ENCODE measurements around the gene CCDC77. TPM values are rescaled to one million over a fixed set of nuclear protein-coding genes. Genes with fewer than 3 reads are reported as not detected.

CCDC77 gene
- total RNA-seq, 5 donors from 2014 or later (not counting 1 experiment from before 2014, with no cell fraction given) = 9.7 to 14.6 (median 10.3) TPM

- Mint-ChIP-seq H3K27ac (no peak overlapping the region), H3K27me3 (no peaks in the 10 kb centered on the region), H3K4me3 (peak overlapping the region; percentile 47 to 96 (median 84)), H3K4me1 (peaks cover 53 to 62% (median 59%) of the 10 kb centered on the region in 3 donors), H3K36me3 (peaks cover 21% of the 10 kb centered on the region), H3K9me3 (no peaks in the 10 kb centered on the region)
- Histone ChIP-seq H3K4me1 (ENCODE audit: control insufficient read depth in 1 of 2, extremely low read depth in 1 of 2, insufficient read depth in 2 of 2, low read length in 2 of 2) (peaks cover 22 to 25% of the 10 kb centered on the region in 2 experiments), H3K9me3 (no peaks in the 10 kb centered on the region), H3K4me3 (ENCODE audit: control insufficient read depth in 1 of 2, extremely low read depth in 1 of 2, low read length in 1 of 2) (peak overlapping the region in 1 of 2 donors; percentile 0), H3K27ac (ENCODE audit: low read length) (peak overlapping the region; percentile 84), H3K27me3 (replicated peaks in 1 of 2; ENCODE audit: control insufficient read depth in 2 of 2, extremely low read depth in 1 of 2, insufficient read depth in 2 of 2, low read length in 1 of 2) (no peaks in the 10 kb centered on the region), H3K36me3 (ENCODE audit: control insufficient read depth in 2 of 2, extremely low read depth in 1 of 2, insufficient read depth in 1 of 2, low read length in 1 of 2) (peaks cover 6 to 33% of the 10 kb centered on the region in 2 donors)
- DNase-seq (no peak), ATAC-seq (replicated peaks in 1 of 4) (no peak)
- CTCF ChIA-PET = interaction anchor here in 1 of 2 donors (0.5 kb wide), 1 partner anchor 38 kb away, joined by 4 read pairs; no protein-coding TSS in a partner anchor
- no CpG with 5 or more reads among the region's 4 CpGs for WGBS (ENCODE audit: insufficient coverage)
- POLR2A ChIA-PET = no interaction called here
Observed at GRCh38 chr12:386651-387050, 14.8 kb upstream of the CCDC77 start.

GRCh38 chr12:388012-388411, 13.4 kb upstream of the CCDC77 start:
- Histone ChIP-seq H3K36me3 (ENCODE audit: control insufficient read depth in 2 of 2, extremely low read depth in 1 of 2, insufficient read depth in 1 of 2, low read length in 1 of 2) (peaks cover 1 to 21% of the 10 kb centered on the region in 2 donors), H3K4me1 (ENCODE audit: control insufficient read depth in 1 of 2, extremely low read depth in 1 of 2, insufficient read depth in 2 of 2, low read length in 2 of 2) (peaks cover 22 to 25% of the 10 kb centered on the region in 2 experiments), H3K27ac (ENCODE audit: low read length) (peak overlapping the region; percentile 84), H3K27me3 (replicated peaks in 1 of 2; ENCODE audit: control insufficient read depth in 2 of 2, extremely low read depth in 1 of 2, insufficient read depth in 2 of 2, low read length in 1 of 2) (no peaks in the 10 kb centered on the region), H3K4me3 (ENCODE audit: control insufficient read depth in 1 of 2, extremely low read depth in 1 of 2, low read length in 1 of 2) (peak overlapping the region; percentile 78 to 98), H3K9me3 (no peaks in the 10 kb centered on the region)
- POLR2A ChIA-PET = interaction anchor here in 1 of 2 donors (2.9 kb wide), 1 partner anchor 13 kb away, joined by 14 read pairs; the partner anchor contains the start of gene CCDC77
- peak overlapping the region; percentile 84 to 97 (median 96) for H3K4me3 Mint-ChIP-seq
- H3K27ac Mint-ChIP-seq = peak overlapping the region; percentile 98
- H3K9me3 Mint-ChIP-seq = no peaks in the 10 kb centered on the region
- peaks cover 53 to 62% (median 55%) of the 10 kb centered on the region in 3 donors for H3K4me1 Mint-ChIP-seq
- CTCF ChIA-PET = interaction anchor here in 1 of 2 donors (2.9 kb wide), 1 partner anchor 13 kb away, joined by 26 read pairs; the partner anchor contains the start of gene CCDC77
- H3K27me3 Mint-ChIP-seq = no peaks in the 10 kb centered on the region
- no peak for ATAC-seq (replicated peaks in 1 of 4)
- WGBS (ENCODE audit: insufficient coverage) = 0% methylated on average over 2 of the region's 2 CpGs
- H3K36me3 Mint-ChIP-seq = peaks cover 18% of the 10 kb centered on the region
- DNase-seq = no peak

- Histone ChIP-seq H3K9me3 (no peaks in the 10 kb centered on the region), H3K27me3 (replicated peaks in 1 of 2; ENCODE audit: control insufficient read depth in 2 of 2, extremely low read depth in 1 of 2, insufficient read depth in 2 of 2, low read length in 1 of 2) (no peaks in the 10 kb centered on the region), H3K4me1 (ENCODE audit: control insufficient read depth in 1 of 2, extremely low read depth in 1 of 2, insufficient read depth in 2 of 2, low read length in 2 of 2) (peaks cover 22 to 25% of the 10 kb centered on the region in 2 experiments), H3K27ac (ENCODE audit: low read length) (peak overlapping the region; percentile 84), H3K36me3 (ENCODE audit: control insufficient read depth in 2 of 2, extremely low read depth in 1 of 2, insufficient read depth in 1 of 2, low read length in 1 of 2) (peaks cover 0 to 15% of the 10 kb centered on the region in 2 donors), H3K4me3 (ENCODE audit: control insufficient read depth in 1 of 2, extremely low read depth in 1 of 2, low read length in 1 of 2) (peak overlapping the region; percentile 78 to 98)
- peaks cover 50 to 62% (median 54%) of the 10 kb centered on the region in 3 donors for H3K4me1 Mint-ChIP-seq
- H3K27me3 Mint-ChIP-seq = no peaks in the 10 kb centered on the region
- under 1% methylated on average over 15 of the region's 35 CpGs for WGBS (ENCODE audit: insufficient coverage)
- ChIA-PET CTCF (interaction anchor here (0.5 to 2.9 kb wide), 4 partner anchors 12 to 253 kb away, joined by 3 to 26 read pairs (median 4); partner anchors contain the start of gene CCDC77 (in 2 of the 2)), POLR2A (interaction anchor here (0.5 to 2.9 kb wide), 9 partner anchors 12 to 362 kb away, joined by 3 to 14 read pairs (median 5); partner anchors contain the start of gene CCDC77 (in 2 of the 2))
- H3K27ac Mint-ChIP-seq = peak overlapping the region; percentile 98
- H3K36me3 Mint-ChIP-seq = peaks cover 15% of the 10 kb centered on the region
- DNase-seq (peak in 33 of 35 experiments; percentile 30 to 73 (median 55)), ATAC-seq (replicated peaks in 1 of 4) (peak; percentile 54 to 62 (median 60))
- H3K4me3 Mint-ChIP-seq = peak overlapping the region; percentile 84 to 97 (median 96)
- no peaks in the 10 kb centered on the region for H3K9me3 Mint-ChIP-seq
Observed at GRCh38 chr12:388541-389141, 12.8 kb upstream of the CCDC77 start.

- no peaks in the 10 kb centered on the region for H3K27me3 Mint-ChIP-seq
- peaks cover 43 to 55% (median 48%) of the 10 kb centered on the region in 3 donors for H3K4me1 Mint-ChIP-seq
Observed at GRCh38 chr12:389142-390096, 12.0 kb upstream of the CCDC77 start, which contains the start of gene KDM5A. KDM5A (minus strand) TSS chr12:389320; CDS start chr12:389091, 229 bp downstream.

GRCh38 chr12:400828-401227, 616 bp upstream of the CCDC77 start:
- Mint-ChIP-seq H3K27ac (no peak overlapping the region), H3K36me3 (peaks cover 13% of the 10 kb centered on the region), H3K27me3 (no peaks in the 10 kb centered on the region), H3K4me3 (no peak overlapping the region), H3K9me3 (no peaks in the 10 kb centered on the region), H3K4me1 (peaks cover 0 to 5% (median 2%) of the 10 kb centered on the region in 3 donors)
- ChIA-PET CTCF (interaction anchor here (0.9 to 2.9 kb wide), 5 partner anchors 12 to 549 kb away, joined by 3 to 26 read pairs (median 3); partner anchors contain the start of genes KDM5A (in 2 of the 2) and RAD52 (in 1 of the 2)), POLR2A (interaction anchor here (0.5 to 1.9 kb wide), 5 partner anchors 12 to 1220 kb away, joined by 3 to 14 read pairs (median 5); partner anchors contain the start of gene KDM5A (in 2 of the 2))
- H3K9me3 ChIP-seq = no peaks in the 10 kb centered on the region
- DNase-seq (no peak), ATAC-seq (replicated peaks in 1 of 4) (no peak)
- WGBS (ENCODE audit: insufficient coverage) = 100% methylated on average over 1 of the region's 8 CpGs
- H3K27ac ChIP-seq (ENCODE audit: low read length) = peak overlapping the region; percentile 21
- peaks cover 5 to 10% of the 10 kb centered on the region in 2 experiments for H3K4me1 ChIP-seq (ENCODE audit: control insufficient read depth in 1 of 2, extremely low read depth in 1 of 2, insufficient read depth in 2 of 2, low read length in 2 of 2)
- peak overlapping the region; percentile 12 to 71 for H3K4me3 ChIP-seq (ENCODE audit: control insufficient read depth in 1 of 2, extremely low read depth in 1 of 2, low read length in 1 of 2)
- no peaks in the 10 kb centered on the region for H3K27me3 ChIP-seq (replicated peaks in 1 of 2; ENCODE audit: control insufficient read depth in 2 of 2, extremely low read depth in 1 of 2, insufficient read depth in 2 of 2, low read length in 1 of 2)
- H3K36me3 ChIP-seq (ENCODE audit: control insufficient read depth in 2 of 2, extremely low read depth in 1 of 2, insufficient read depth in 1 of 2, low read length in 1 of 2) = no peaks in the 10 kb centered on the region

More at GRCh38 chr12:389142-390096, 12.0 kb upstream of the CCDC77 start, which contains the start of gene KDM5A:
- 1% methylated on average over 46 of the region's 53 CpGs for WGBS (ENCODE audit: insufficient coverage)
- Histone ChIP-seq H3K4me1 (ENCODE audit: control insufficient read depth in 1 of 2, extremely low read depth in 1 of 2, insufficient read depth in 2 of 2, low read length in 2 of 2) (peaks cover 17 to 25% of the 10 kb centered on the region in 2 experiments), H3K4me3 (ENCODE audit: control insufficient read depth in 1 of 2, extremely low read depth in 1 of 2, low read length in 1 of 2) (peak within 1 kb of the TSS; percentile 78 to 98), H3K27me3 (replicated peaks in 1 of 2; ENCODE audit: control insufficient read depth in 2 of 2, extremely low read depth in 1 of 2, insufficient read depth in 2 of 2, low read length in 1 of 2) (no peaks in the 10 kb centered on the region), H3K9me3 (no peaks in the 10 kb centered on the region), H3K36me3 (ENCODE audit: control insufficient read depth in 2 of 2, extremely low read depth in 1 of 2, insufficient read depth in 1 of 2, low read length in 1 of 2) (peaks cover 0 to 8% of the 10 kb centered on the region in 2 donors), H3K27ac (ENCODE audit: low read length) (peak within 1 kb of the TSS; percentile 95)
- Mint-ChIP-seq H3K9me3 (no peaks in the 10 kb centered on the region), H3K36me3 (peaks cover 12% of the 10 kb centered on the region), H3K4me3 (peak within 1 kb of the TSS; percentile 84 to 97 (median 96)), H3K27ac (peak within 1 kb of the TSS; percentile 98)
- ChIA-PET CTCF (interaction anchor here (0.5 to 2.9 kb wide), 6 partner anchors 11 to 252 kb away, joined by 3 to 26 read pairs (median 4); partner anchors contain the start of gene CCDC77 (in 2 of the 2)), POLR2A (interaction anchor here (0.5 to 2.9 kb wide), 10 partner anchors 11 to 361 kb away, joined by 3 to 14 read pairs (median 5); partner anchors contain the start of gene CCDC77 (in 2 of the 2))
- peak; percentile 92 to 94 (median 92) for ATAC-seq (replicated peaks in 1 of 4)
- DNase-seq = peak; percentile 81 to 95 (median 89)
